GM19193 (cell line): ENCODE results near the gene GPR32.

Source experiments
- POLR2A ChIP-seq: IDR thresholded peaks from 4 replicates; pipeline ENCODE4 v1.6.1; 2011; ENCODE audit not compliant: insufficient read depth, insufficient read length; ENCODE audit errors: extremely low read depth

The GPR32 gene

GRCh38 chr19:50739132-50739913 is 30.9 kb upstream of the GPR32 start:
- TF ChIP-seq POLR2A = no peak

- TF ChIP-seq POLR2A = no peak
Observed at GRCh38 chr19:50739914-50740426, 30.3 kb upstream of the GPR32 start.

GRCh38 chr19:50741179-50741933 is 28.9 kb upstream of the GPR32 start:
- no peak for TF ChIP-seq POLR2A

GRCh38 chr19:50743537-50743936 is 26.7 kb upstream of the GPR32 start:
- no peak for TF ChIP-seq POLR2A

GRCh38 chr19:50745221-50745620 is 25.0 kb upstream of the GPR32 start:
- TF ChIP-seq POLR2A = no peak

- no peak for TF ChIP-seq POLR2A
Observed at GRCh38 chr19:50749490-50749889, 20.8 kb upstream of the GPR32 start.

GRCh38 chr19:50750010-50750409 is 20.3 kb upstream of the GPR32 start:
- no peak for TF ChIP-seq POLR2A

GRCh38 chr19:50753879-50754278 is 16.4 kb upstream of the GPR32 start:
- TF ChIP-seq POLR2A = no peak

- TF ChIP-seq POLR2A = no peak
Observed at GRCh38 chr19:50759886-50760285, 10.4 kb upstream of the GPR32 start.

- no peak for TF ChIP-seq POLR2A
Observed at GRCh38 chr19:50764409-50764808, 5.9 kb upstream of the GPR32 start.

- TF ChIP-seq POLR2A = no peak
Observed at GRCh38 chr19:50768277-50768676, 2.0 kb upstream of the GPR32 start.

- TF ChIP-seq POLR2A = no peak
Observed at GRCh38 chr19:50770888-50771287, 624 bp downstream of the GPR32 start.

GRCh38 chr19:50772476-50772875 is 2.2 kb downstream of the GPR32 start:
- TF ChIP-seq POLR2A = no peak

- TF ChIP-seq POLR2A = no peak
Observed at GRCh38 chr19:50776131-50776530, 5.9 kb downstream of the GPR32 start.

- TF ChIP-seq POLR2A = no peak
Observed at GRCh38 chr19:50777261-50777660, 7.0 kb downstream of the GPR32 start.

- TF ChIP-seq POLR2A = no peak
Observed at GRCh38 chr19:50777830-50778303, 7.6 kb downstream of the GPR32 start.
